Peyer's patch (tissue), 4 donors: Measurements from ENCODE around the gene ITSN1. TPM values are rescaled to one million over a fixed set of nuclear protein-coding genes. Genes with fewer than 3 reads are reported as not detected.

Source experiments
- DNase-seq, 3 donors: peaks; one replicate each; pipeline ENCODE4 v3.0.0-alpha.2; 2017 to 2019
- H3K27ac ChIP-seq, 4 donors: fragments of 200-600 bp; sonication (generic); one replicate each; pipeline ENCODE4 v1.5.1; 2016 to 2019
- H3K27me3 ChIP-seq, 2 donors: fragments of 200-600 bp; sonication (generic); one replicate each; pipeline ENCODE4 v1.5.1; 2019
- H3K36me3 ChIP-seq, 3 donors: fragments of 200-600 bp; sonication (generic); one replicate each; pipeline ENCODE4 v1.5.1; 2016 to 2019
- H3K4me1 ChIP-seq, 4 donors: fragments of 200-600 bp; sonication (generic); one replicate each; pipeline ENCODE4 v1.5.1; 2016 to 2019
- H3K4me3 ChIP-seq, 4 donors: fragments of 200-600 bp; sonication (generic); 1 replicate in 3 of 4; 2 replicates in 1 of 4; pipeline ENCODE4 v1.5.1; 2016 to 2019; ENCODE audit warnings: mild to moderate bottlenecking in 1 of 4
- H3K9me3 ChIP-seq, 4 donors: fragments of 200-600 bp; sonication (generic); one replicate each; pipeline ENCODE4 v1.5.1; 2016 to 2019; ENCODE audit warnings: mild to moderate bottlenecking in 1 of 4
- CTCF ChIP-seq, 6 experiments: fragments of 450-650 bp in 4 of 6; fragments of 200-600 bp in 2 of 6; sonication (generic) in 1 of 6; IDR thresholded peaks; one replicate each; pipeline ENCODE4 v1.5.1; 2017 to 2019; ENCODE audit warnings: antibody characterized with exemption in 6 of 6, mild to moderate bottlenecking in 3 of 6, moderate library complexity in 1 of 6
- POLR2A ChIP-seq, 2 donors: fragments of 450-650 bp; IDR thresholded peaks; one replicate each; pipeline ENCODE4 v1.5.1; 2017; ENCODE audit warnings: antibody characterized with exemption in 2 of 2, mild to moderate bottlenecking in 2 of 2, moderate library complexity in 2 of 2
- total RNA-seq, 4 donors: library from RNA; depleted of rRNA; stranded (reverse); fragments of >200 nt; gene quantifications; one replicate each; pipeline ENCODE4 v1.1.0, GENCODE V29; 2016

ITSN1 gene
- total RNA-seq, 4 donors from 2014 or later = 41.0 to 56.9 (median 49.5) TPM

- TF ChIP-seq CTCF (IDR thresholded peaks at IDR 0.05) = no peak
- no peak for TF ChIP-seq POLR2A (IDR thresholded peaks at IDR 0.05)
- no peak for DNase-seq
- Histone ChIP-seq H3K9me3 (no peaks in the 10 kb centered on the region), H3K36me3 (peaks cover 0 to 15% (median 0%) of the 10 kb centered on the region in 3 donors), H3K4me3 (no peak overlapping the region), H3K4me1 (no peaks in the 10 kb centered on the region), H3K27ac (no peak overlapping the region), H3K27me3 (no peaks in the 10 kb centered on the region)
Observed at GRCh38 chr21:33789697-33790096, 147.4 kb downstream of the ITSN1 start.

GRCh38 chr21:33791073-33791472 is 148.8 kb downstream of the ITSN1 start:
- no peak overlapping the region for H3K27ac ChIP-seq
- DNase-seq = no peak
- no peaks in the 10 kb centered on the region for H3K27me3 ChIP-seq
- TF ChIP-seq CTCF (IDR thresholded peaks at IDR 0.05) (no peak), POLR2A (IDR thresholded peaks at IDR 0.05) (no peak)
- H3K36me3 ChIP-seq = peaks cover 0 to 19% (median 0%) of the 10 kb centered on the region in 3 donors
- H3K4me1 ChIP-seq = no peaks in the 10 kb centered on the region
- no peak overlapping the region for H3K4me3 ChIP-seq
- H3K9me3 ChIP-seq = no peaks in the 10 kb centered on the region

GRCh38 chr21:33794596-33794995 is 152.3 kb downstream of the ITSN1 start:
- Histone ChIP-seq H3K27ac (no peak overlapping the region), H3K4me3 (no peak overlapping the region), H3K4me1 (no peaks in the 10 kb centered on the region), H3K36me3 (peaks cover 0 to 26% (median 0%) of the 10 kb centered on the region in 3 donors), H3K27me3 (no peaks in the 10 kb centered on the region), H3K9me3 (no peaks in the 10 kb centered on the region)
- DNase-seq = no peak
- TF ChIP-seq CTCF (IDR thresholded peaks at IDR 0.05) = no peak
- no peak for TF ChIP-seq POLR2A (IDR thresholded peaks at IDR 0.05)

- Histone ChIP-seq H3K27me3 (no peaks in the 10 kb centered on the region), H3K4me1 (no peaks in the 10 kb centered on the region), H3K4me3 (no peak overlapping the region), H3K36me3 (peaks cover 0 to 41% (median 0%) of the 10 kb centered on the region in 3 donors), H3K27ac (no peak overlapping the region), H3K9me3 (no peaks in the 10 kb centered on the region)
- TF ChIP-seq POLR2A (IDR thresholded peaks at IDR 0.05) = no peak
- no peak for TF ChIP-seq CTCF (IDR thresholded peaks at IDR 0.05)
- DNase-seq = no peak
Observed at GRCh38 chr21:33797565-33797964, 155.3 kb downstream of the ITSN1 start.

GRCh38 chr21:33799378-33800090 is 157.2 kb downstream of the ITSN1 start:
- no peak for TF ChIP-seq CTCF (IDR thresholded peaks at IDR 0.05)
- TF ChIP-seq POLR2A (IDR thresholded peaks at IDR 0.05) = no peak
- Histone ChIP-seq H3K4me3 (no peak overlapping the region), H3K4me1 (no peaks in the 10 kb centered on the region), H3K36me3 (peaks cover 0 to 38% (median 0%) of the 10 kb centered on the region in 3 donors), H3K27me3 (no peaks in the 10 kb centered on the region), H3K9me3 (no peaks in the 10 kb centered on the region), H3K27ac (no peak overlapping the region)
- no peak for DNase-seq
